ENCODE results near the gene CCSER1. TPM values are rescaled to one million over a fixed set of nuclear protein-coding genes. Genes with fewer than 3 reads are reported as not detected.

The CCSER1 gene
- total and polyA plus RNA-seq, 2 of the 8 experiments (the other 6 are each of a cell fraction or from before 2014, with no cell fraction given) = 0.26 to 0.84 TPM

- TF ChIP-seq KDM1A (IDR thresholded peaks at IDR 0.05; ENCODE audit: borderline replicate concordance, low read length) (no peak), BCL11A (IDR thresholded peaks at IDR 0.05; ENCODE audit: low read depth in 2 of 2, low read length in 2 of 2) (no peak), HDAC2 (IDR thresholded peaks at IDR 0.05; ENCODE audit: borderline replicate concordance in 1 of 2, low read depth in 2 of 2, low read length in 2 of 2) (no peak), CTBP2 (IDR thresholded peaks at IDR 0.05; ENCODE audit: borderline replicate concordance, insufficient read depth, insufficient read length, low read length) (no peak), ZNF274 (IDR thresholded peaks at IDR 0.05; ENCODE audit: borderline replicate concordance, extremely low read depth, low read length) (no peak)
Observed at GRCh38 chr4:90495936-90496335, 368.7 kb downstream of the CCSER1 start (continued).
